ENCODE measurements around the gene NGF.
"Not testable (repeated sequence)": the region's sequence is repeated elsewhere in the genome, so short reads cannot be mapped to it uniquely, and the experiment has no call there.

The NGF gene

GRCh38 chr1:115332813-115333608, 5.0 kb downstream of the NGF start:
- no peak for DNase-seq

- no peak for DNase-seq
These were observed 6.3 kb downstream of the NGF start for GRCh38 chr1:115331558-115332331.

GRCh38 chr1:115330480-115331013, 7.5 kb downstream of the NGF start:
- no peak for DNase-seq

- DNase-seq = no peak
These were observed 8.1 kb downstream of the NGF start for GRCh38 chr1:115329965-115330364.

GRCh38 chr1:115327270-115327669, 10.8 kb downstream of the NGF start:
- DNase-seq = no peak

GRCh38 chr1:115326419-115326818, 11.6 kb downstream of the NGF start:
- DNase-seq = no peak

GRCh38 chr1:115325874-115326273, 12.2 kb downstream of the NGF start:
- no peak for DNase-seq

- DNase-seq = no peak
These were observed 13.2 kb downstream of the NGF start for GRCh38 chr1:115324649-115325420.

GRCh38 chr1:115323366-115324004, 14.6 kb downstream of the NGF start:
- DNase-seq = no peak

GRCh38 chr1:115322631-115323030, 15.4 kb downstream of the NGF start:
- no peak for DNase-seq

GRCh38 chr1:115320377-115320776, 17.7 kb downstream of the NGF start:
- no peak for DNase-seq

GRCh38 chr1:115319706-115320105, 18.3 kb downstream of the NGF start:
- no peak for DNase-seq

GRCh38 chr1:115317101-115318012, 20.7 kb downstream of the NGF start:
- DNase-seq = no peak

GRCh38 chr1:115314765-115315164, 23.3 kb downstream of the NGF start:
- no peak for DNase-seq

GRCh38 chr1:115314092-115314491, 24.0 kb downstream of the NGF start:
- DNase-seq = no peak

GRCh38 chr1:115313182-115313581, 24.9 kb downstream of the NGF start:
- DNase-seq = no peak

GRCh38 chr1:115312742-115313141, 25.3 kb downstream of the NGF start:
- no peak for DNase-seq

GRCh38 chr1:115311474-115311989, 26.5 kb downstream of the NGF start:
- no peak for DNase-seq

- no peak for DNase-seq
These were observed 27.2 kb downstream of the NGF start for GRCh38 chr1:115310581-115311473.

GRCh38 chr1:115309504-115309903, 28.5 kb downstream of the NGF start:
- not testable (repeated sequence) for DNase-seq
